ENCODE data around the gene RPS19. TPM values are rescaled to one million over a fixed set of nuclear protein-coding genes. Genes with fewer than 3 reads are reported as not detected.

Gene RPS19
- total and polyA plus RNA-seq, 7 donors = 593 to 2,236 (median 962) TPM

GRCh38 chr19:41904118-41904870 is 44.2 kb downstream of the RPS19 start:
- no peak for ATAC-seq

GRCh38 chr19:41905273-41906002 is 45.4 kb downstream of the RPS19 start:
- ATAC-seq = no peak
- Histone ChIP-seq H3K4me1 (no peaks in the 10 kb centered on the region), H3K27me3 (ENCODE audit: insufficient read depth in 3 of 3, low read length in 2 of 3) (peaks cover 0 to 1% (median 0%) of the 10 kb centered on the region in 3 donors), H3K27ac (no peak overlapping the region), H3K9me3 (no peaks in the 10 kb centered on the region), H3K4me3 (no peak overlapping the region), H3K36me3 (ENCODE audit: insufficient read depth in 1 of 2, low read depth in 1 of 2) (peaks cover 4 to 69% of the 10 kb centered on the region in 2 donors)
- intact Hi-C loops (cut with DNase I) = no loop called here
- TF ChIP-seq, protein P1, sequence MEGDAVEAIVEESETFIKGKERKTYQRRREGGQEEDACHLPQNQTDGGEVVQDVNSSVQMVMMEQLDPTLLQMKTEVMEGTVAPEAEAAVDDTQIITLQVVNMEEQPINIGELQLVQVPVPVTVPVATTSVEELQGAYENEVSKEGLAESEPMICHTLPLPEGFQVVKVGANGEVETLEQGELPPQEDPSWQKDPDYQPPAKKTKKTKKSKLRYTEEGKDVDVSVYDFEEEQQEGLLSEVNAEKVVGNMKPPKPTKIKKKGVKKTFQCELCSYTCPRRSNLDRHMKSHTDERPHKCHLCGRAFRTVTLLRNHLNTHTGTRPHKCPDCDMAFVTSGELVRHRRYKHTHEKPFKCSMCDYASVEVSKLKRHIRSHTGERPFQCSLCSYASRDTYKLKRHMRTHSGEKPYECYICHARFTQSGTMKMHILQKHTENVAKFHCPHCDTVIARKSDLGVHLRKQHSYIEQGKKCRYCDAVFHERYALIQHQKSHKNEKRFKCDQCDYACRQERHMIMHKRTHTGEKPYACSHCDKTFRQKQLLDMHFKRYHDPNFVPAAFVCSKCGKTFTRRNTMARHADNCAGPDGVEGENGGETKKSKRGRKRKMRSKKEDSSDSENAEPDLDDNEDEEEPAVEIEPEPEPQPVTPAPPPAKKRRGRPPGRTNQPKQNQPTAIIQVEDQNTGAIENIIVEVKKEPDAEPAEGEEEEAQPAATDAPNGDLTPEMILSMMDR (IDR thresholded peaks at IDR 0.05) = no peak
- DNase-seq = no peak
- WGBS, 3 donors = 84 to 90% (median 86%) methylated on average over 22 to 24 of the region's 24 CpGs

More at GRCh38 chr19:41904118-41904870, 44.2 kb downstream of the RPS19 start:
- peaks cover 0 to 1% (median 0%) of the 10 kb centered on the region in 3 donors for H3K27me3 ChIP-seq (ENCODE audit: insufficient read depth in 3 of 3, low read length in 2 of 3)
- H3K36me3 ChIP-seq (ENCODE audit: insufficient read depth in 1 of 2, low read depth in 1 of 2) = peaks cover 4 to 80% of the 10 kb centered on the region in 2 donors
- TF ChIP-seq, protein P1 (IDR thresholded peaks at IDR 0.05) = no peak
- H3K9me3 ChIP-seq = no peaks in the 10 kb centered on the region
- 86 to 88% (median 87%) methylated on average over 30 of the region's 30 CpGs for WGBS, 3 donors
- no peak overlapping the region for H3K4me3 ChIP-seq
- H3K27ac ChIP-seq = no peak overlapping the region
- no peak for DNase-seq
- H3K4me1 ChIP-seq = no peaks in the 10 kb centered on the region
- intact Hi-C loops (cut with DNase I) = no loop called here

GRCh38 chr19:41906271-41906670 is 46.2 kb downstream of the RPS19 start:
- H3K27ac ChIP-seq = no peak overlapping the region
- H3K27me3 ChIP-seq (ENCODE audit: insufficient read depth in 3 of 3, low read length in 2 of 3) = peaks cover 0 to 4% (median 1%) of the 10 kb centered on the region in 3 donors
- DNase-seq (no peak), ATAC-seq (no peak)
- intact Hi-C loops (cut with DNase I) = no loop called here
- H3K36me3 ChIP-seq (ENCODE audit: insufficient read depth in 1 of 2, low read depth in 1 of 2) = peaks cover 4 to 60% of the 10 kb centered on the region in 2 donors
- H3K4me1 ChIP-seq = no peaks in the 10 kb centered on the region
- no peaks in the 10 kb centered on the region for H3K9me3 ChIP-seq
- no peak overlapping the region for H3K4me3 ChIP-seq
- TF ChIP-seq, protein P1 (IDR thresholded peaks at IDR 0.05) = no peak
- 62 to 74% (median 69%) methylated on average over 9 of the region's 9 CpGs for WGBS, 3 donors

DNA sequence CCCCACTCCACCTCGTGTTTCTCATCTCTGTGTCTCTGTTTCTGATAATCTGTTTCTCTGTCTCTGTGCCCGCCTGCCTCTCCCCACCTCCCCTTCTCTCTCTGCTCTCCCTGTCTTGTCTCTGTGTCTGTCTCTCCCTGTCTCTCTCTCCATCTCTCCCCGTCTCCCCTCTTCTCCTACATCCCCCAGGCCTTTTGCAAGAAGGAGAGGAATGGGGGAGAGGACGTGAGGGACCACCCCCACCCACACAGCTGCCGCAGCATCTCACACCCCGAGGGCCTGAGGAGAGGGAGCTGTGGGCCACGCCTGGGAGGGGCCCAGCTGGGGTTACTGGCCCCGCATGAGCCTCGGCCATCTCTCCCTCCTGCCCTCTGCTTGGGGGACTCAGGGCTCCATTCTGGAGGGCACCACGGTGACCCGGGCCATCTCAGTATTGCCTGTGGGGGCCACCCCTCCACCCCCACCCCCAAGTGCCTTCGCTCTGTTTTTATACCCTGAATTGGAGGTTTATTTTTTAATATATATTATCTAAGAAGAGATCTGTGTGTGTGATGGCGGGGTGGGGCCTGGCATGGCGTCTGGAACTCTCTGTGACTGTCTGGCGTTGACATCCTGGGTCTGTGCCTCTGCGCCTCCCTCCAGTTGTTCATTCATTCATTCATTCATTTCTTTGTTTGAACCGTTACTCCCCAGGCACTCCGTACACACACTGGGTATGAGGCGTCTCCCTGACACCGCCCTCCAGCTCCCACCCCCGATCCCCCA is 47.0 kb downstream of the RPS19 start:
- TF ChIP-seq, protein P1 (IDR thresholded peaks at IDR 0.05) = no peak
- WGBS, 3 donors = 74 to 76% (median 76%) methylated on average over 21 of the region's 21 CpGs
- DNase-seq (no peak), ATAC-seq (no peak)
- H3K27ac ChIP-seq = no peak overlapping the region
- H3K4me1 ChIP-seq = no peaks in the 10 kb centered on the region
- peaks cover 0 to 13% (median 5%) of the 10 kb centered on the region in 3 donors for H3K27me3 ChIP-seq (ENCODE audit: insufficient read depth in 3 of 3, low read length in 2 of 3)
- intact Hi-C loops (cut with DNase I) = no loop called here
- no peak overlapping the region for H3K4me3 ChIP-seq
- peaks cover 4 to 52% of the 10 kb centered on the region in 2 donors for H3K36me3 ChIP-seq (ENCODE audit: insufficient read depth in 1 of 2, low read depth in 1 of 2)
- H3K9me3 ChIP-seq = no peaks in the 10 kb centered on the region
